ENCODE data around the gene PIGR.

Gene PIGR

DNA sequence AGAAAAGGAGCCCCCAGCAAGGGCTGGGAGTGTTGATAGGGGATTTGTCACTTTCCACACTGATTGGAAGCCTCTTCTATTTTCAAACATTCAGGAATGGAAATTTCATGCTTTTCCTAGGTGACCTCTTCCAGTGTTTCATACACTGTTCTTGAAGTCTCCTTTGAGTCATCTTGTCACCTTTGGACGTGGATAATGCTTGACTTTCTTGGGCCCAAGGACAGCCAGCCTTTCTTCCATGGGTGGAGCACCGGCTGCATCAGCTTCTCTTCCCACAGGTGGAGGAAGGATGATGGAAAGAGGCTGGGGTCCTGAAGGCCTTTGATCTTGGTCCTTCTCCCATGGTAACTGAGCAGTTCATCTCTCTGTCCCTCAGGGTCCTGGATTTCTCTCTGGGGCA is 11.9 kb upstream of the PIGR start:
- DNase-seq = no peak

DNA sequence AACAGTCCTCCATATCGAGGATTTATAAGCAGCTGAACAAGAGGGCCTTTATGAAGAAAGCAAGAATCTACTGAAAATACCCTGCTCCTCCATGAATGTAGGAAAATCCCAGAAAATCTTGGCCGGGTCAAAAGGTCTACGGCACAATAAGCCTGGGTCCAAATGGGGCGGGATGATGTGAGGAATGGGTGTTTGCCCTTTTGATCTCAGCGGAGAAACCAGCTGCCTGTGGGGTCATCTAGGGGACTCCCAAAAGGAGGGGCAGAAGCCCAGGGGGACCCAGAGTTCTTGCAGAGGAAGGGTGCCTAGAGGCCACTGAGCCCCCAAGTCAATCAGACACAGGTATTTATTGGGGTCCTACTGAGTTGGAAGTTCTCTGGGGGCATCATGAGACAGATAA is 11.4 kb upstream of the PIGR start:
- no peak for DNase-seq

DNA sequence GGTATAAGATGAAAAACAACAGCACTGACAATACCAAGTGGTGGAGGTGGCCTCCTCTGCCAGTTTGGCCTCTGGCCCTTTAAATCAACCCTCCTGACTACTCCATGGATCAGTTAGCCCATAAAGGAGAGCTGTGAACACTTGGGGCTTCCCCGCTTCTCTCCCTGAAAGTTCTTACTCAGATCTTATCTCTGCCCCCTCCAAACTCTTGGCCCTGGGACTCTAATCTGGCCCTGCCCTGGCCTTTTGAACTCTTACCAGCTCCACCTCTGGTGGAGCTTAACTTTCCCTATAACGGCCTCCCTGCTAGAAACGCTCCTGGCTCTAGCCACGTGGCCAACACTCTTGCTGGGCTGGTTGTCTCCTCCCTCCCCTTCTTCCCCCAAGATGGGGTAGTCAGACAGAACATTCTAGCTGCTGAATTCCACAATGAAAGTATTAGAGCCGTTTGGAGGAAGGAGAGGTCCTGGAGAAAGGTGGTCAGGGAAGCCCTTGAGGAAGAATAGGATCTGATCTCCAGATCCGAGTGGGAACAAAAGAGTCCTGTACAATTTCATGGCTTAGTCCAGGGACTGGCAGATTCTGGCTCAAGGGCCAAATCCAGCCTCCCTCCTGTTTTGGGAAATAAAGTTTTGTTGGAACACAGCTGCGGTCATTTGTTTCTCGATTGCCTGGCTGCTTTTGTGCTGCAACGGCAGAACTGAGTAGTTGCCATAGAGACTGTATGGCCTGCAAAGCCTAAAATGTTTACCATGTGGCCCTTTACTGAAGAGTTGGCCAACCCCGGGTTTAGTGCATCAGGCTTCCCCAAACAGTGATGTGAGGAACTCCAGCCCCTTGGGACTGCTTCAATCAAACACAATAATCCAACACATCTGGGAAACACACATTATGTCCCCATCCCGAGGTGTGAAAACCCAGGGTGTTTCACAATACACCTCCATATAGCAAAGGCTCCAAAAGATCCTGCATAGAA is 9.5 kb upstream of the PIGR start:
- DNase-seq = peak; percentile 50

GRCh38 chr1:206954459-206955342 is 8.4 kb upstream of the PIGR start:
- DNase-seq = peak; percentile 53

GRCh38 chr1:206953626-206954025 is 7.4 kb upstream of the PIGR start:
- no peak for DNase-seq

- DNase-seq = no peak
These were observed 6.9 kb upstream of the PIGR start for GRCh38 chr1:206953126-206953525.

- DNase-seq = peak; percentile 90
These were observed 5.9 kb upstream of the PIGR start for GRCh38 chr1:206952171-206952570.

- peak; percentile 57 for DNase-seq
These were observed 5.2 kb upstream of the PIGR start for GRCh38 chr1:206951318-206952100.

DNA sequence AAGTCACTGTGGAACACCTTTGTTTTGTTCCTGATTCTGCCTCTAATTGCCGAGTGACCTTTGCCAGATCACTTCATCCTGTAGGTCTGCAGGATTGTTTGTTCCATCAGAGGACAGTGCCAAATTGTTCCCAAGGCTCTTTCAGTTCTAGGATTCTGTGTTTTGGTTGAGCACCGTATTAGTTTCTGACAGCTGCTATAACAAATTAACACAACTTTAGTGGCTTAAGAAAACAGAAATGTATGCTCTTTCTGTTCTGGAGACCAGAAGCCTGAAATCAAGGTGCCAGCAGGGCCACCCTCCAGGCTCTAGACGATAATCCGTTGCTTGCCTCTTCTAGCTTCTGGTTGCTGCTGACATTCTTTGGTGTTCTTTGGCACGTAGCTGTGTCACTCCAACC is 3.4 kb upstream of the PIGR start:
- no peak for DNase-seq

DNA sequence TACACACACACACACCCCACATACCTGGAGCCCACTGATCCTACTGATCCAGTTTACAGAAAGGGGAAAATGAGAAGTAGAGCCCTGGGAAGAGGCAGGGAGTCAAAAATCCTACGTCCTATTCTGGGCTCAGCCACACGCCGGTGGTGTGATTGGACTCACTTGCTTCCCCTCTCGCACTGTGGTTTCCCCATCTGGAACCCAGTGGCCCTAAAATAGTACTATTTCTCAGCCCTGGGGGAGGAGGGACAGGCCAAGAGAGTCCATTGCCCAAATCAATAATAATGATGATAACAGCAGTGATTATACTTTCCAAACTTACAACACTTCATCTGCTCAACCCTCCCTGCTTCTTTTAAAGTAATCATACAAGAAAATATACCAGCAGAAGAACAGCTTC is 2.9 kb upstream of the PIGR start:
- DNase-seq = peak; percentile 77

DNA sequence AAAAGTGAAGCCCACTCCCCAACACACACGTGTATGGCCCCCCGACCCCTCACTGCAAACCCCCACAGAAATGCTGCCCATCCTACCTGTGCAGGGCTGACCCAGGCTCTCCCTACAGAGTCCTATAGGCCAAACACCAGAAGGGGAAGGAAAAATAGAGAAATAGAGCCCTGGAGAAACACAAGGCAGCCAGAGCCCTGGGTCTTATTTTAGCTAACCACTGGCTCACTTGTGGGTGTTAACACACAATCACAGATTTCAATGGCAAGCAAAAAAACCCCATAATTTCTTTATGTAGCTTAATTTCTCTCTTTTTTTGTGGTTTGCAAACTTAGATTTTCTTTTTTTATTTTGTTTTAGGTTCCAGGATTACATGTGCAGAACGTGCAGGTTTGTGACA is 989 bp upstream of the PIGR start:
- peak; percentile 53 for DNase-seq

- DNase-seq = no peak
These were observed 487 bp downstream of the PIGR start for GRCh38 chr1:206945779-206946178.

DNA sequence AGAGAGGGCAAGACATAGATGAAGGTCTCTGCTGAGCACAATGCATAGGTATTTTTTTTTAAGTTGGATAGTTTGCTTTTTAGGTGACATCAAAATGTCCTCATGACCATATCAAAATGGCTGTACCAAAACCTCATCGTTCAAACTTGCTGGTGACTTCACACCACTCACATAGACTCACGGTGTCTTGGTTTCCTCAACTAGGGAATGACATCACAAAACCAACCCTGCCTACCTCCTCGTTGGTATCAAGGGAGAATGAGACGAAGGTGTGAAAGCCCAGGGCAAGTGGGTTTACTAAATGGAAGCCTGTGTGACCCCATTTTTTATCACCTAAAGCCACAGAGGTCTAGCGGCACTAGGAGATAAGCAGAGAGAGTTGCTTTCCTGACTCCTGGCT is 1.6 kb downstream of the PIGR start:
- DNase-seq = no peak

GRCh38 chr1:206941766-206942418 is 4.4 kb downstream of the PIGR start:
- no peak for DNase-seq

DNA sequence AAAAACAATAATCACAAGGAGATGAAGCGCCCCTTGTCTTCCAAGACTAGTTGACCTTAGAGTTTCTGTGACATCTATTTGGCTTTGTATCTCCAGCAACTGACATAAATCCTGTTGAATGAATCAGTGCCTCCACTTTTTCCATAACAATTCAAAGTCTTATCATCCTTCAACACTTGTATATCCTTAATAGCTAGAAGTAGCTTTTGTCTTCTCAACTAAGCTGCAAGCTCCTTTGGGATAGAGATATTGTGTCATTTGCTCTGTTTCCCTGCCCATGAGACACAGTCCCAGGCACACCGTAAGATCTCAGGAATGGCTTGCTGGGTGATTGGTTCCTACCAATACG is 5.7 kb downstream of the PIGR start:
- DNase-seq = no peak

DNA sequence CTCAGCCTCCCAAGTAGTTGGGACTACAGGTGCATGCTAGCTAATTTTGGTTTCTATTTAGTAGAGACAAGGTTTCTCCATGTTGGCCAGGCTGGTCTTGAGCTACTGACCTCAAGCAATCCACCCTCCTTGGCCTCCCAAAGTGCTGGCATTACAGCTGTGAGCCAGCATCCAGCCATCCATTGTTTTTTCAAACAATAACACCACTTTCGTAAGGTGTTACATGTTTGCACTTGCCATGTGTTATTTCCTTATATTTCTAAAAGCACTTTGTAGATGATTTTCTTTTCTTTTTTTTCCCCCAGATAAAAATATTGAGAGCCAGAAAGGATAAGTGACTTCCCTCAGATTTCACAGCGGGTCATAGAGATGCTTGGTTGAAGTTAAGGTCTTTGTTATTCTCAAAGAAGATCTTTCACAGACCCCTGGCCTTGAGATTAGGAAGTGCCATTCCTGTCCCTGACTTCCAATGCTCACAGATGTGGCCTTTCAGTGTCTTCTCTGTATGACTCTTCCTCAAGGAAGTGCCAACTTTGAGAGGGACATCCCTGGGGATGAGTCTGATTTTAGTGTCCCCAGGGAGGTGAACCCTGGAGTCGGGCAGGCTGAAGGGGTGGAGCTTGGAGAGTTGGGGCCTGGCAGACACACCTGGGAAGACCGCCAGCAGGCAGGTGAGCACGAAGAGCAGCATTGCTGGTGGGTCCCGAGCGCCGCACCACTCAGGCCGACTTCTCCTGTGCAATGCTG is 6.3 kb downstream of the PIGR start:
- DNase-seq = no peak

GRCh38 chr1:206939131-206939530 is 7.1 kb downstream of the PIGR start:
- no peak for DNase-seq

GRCh38 chr1:206937425-206937824 is 8.8 kb downstream of the PIGR start:
- DNase-seq = peak; percentile 37

DNA sequence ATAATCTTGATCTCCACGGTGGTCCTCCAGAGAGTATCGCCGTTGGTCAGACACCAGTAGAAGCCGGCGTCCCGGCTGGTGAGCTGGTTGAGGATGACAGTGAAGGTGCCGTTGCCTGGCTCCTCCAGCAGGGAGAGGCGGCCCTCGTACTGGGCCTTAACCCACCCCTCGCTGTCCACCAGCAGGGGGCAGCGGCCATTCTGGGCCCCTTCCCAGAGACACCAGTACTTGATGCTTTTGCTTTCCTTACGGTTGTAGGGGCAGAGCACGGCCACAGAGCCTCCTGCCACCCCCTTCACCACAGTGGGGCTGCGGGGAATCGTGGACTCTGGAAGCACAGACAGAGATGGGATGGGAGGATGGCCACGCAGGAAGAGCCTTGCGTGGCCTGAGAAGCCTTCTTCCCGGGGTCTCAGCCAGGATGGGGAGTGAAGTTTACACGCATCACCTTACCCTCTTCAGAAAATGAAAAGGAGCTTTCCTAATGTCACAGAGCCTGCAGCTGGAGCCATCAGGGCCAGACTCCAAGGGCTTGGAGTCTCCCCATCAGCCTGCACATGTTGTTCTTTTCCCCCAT is 10.7 kb downstream of the PIGR start:
- peak; percentile 40 for DNase-seq

DNA sequence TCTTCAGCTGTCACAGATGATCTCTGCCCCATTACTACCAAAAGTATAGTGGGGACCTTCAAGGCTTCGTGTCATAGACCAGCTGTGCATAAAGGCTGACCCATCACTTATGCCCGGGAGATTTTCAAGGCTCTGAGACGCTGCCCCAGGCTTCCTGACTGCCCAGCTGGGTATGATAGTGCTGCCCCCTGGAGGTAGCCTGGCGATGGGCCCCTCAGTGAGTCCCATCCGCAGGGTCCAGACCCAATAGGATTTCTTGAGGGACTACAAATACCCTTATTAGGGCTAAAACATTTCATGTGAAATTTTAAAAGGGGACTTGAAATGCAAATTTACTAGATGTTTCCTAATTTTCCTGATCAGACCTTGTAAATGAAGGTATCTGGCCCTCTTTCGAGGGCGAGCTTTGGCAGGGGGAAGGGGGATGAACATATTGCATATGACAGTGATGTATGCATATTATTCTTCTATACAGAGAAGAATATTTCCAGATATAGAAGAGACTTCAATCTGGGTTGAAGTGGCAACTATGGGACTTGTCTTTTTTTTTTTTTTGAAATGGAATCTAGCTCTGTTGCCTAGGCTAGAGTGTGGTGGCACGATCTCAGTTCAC is 12.8 kb downstream of the PIGR start:
- peak; percentile 42 for DNase-seq

- no peak for DNase-seq
These were observed 14.1 kb downstream of the PIGR start for GRCh38 chr1:206932177-206932576.

Measured in MV-4-11 (cell line).